Stimulated activated naive CD4-positive, alpha-beta T cell (primary cell): Measurements from ENCODE around the gene KIAA1217.
"Not testable (repeated sequence)": the region's sequence is repeated elsewhere in the genome, so short reads cannot be mapped to it uniquely, and the experiment has no call there.

Source experiments
- DNase-seq, 6 experiments: peaks; one replicate each; lab custom pipeline; 2025; lab: John Stamatoyannopoulos, UW

KIAA1217 gene

GRCh38 chr10:24292304-24293293, 83.7 kb downstream of the KIAA1217 start:
- DNase-seq = no peak

- DNase-seq = no peak
Measured at GRCh38 chr10:24299578-24300260, 90.8 kb downstream of the KIAA1217 start.

- no peak for DNase-seq
Measured at GRCh38 chr10:24303522-24304310, 94.8 kb downstream of the KIAA1217 start.

DNA sequence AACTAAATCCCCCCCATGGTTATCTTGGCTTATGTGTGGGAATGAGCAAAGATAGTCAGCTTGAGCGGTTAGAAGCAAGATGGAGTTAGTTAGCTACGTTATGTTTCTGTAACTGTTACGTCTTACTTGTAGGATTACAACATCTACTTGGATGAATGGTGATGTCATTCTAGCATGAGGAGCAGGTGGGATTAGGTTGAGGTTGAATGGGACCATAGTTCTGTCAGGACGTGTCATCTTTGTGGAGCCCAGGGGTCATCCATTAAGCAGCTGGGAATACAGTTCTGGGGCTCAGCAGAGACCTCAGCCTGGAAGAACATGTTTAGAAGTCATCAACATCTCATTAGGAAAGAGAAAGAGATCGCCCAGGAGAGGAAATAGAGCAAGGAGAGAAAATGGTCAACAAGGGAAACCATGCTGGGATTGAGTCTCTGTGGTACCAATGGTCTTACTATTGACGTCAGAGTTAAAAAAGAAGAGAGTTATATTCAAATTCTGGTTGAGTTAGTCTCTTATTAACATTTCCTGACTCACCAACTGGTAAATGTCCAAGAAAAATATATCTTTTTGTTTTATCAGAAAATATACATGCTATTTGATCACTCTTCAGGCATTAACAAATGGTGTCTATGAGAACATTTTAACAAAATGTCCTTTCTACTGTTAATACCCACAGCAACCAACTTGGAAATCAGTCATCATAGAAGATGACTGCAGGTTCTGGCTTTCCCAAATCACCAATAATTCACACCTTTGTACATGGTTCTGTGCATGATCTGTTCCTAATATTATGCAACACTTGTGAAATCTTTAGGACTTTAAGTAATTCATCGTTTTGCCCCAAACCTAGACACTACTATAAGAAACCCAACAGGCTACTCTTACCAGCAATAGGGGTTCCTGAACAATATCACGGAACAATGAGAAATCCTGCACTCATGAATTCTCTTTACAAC, 96.9 kb downstream of the KIAA1217 start:
- no peak for DNase-seq

- DNase-seq = no peak
Measured at GRCh38 chr10:24306507-24306875, 97.6 kb downstream of the KIAA1217 start.

DNA sequence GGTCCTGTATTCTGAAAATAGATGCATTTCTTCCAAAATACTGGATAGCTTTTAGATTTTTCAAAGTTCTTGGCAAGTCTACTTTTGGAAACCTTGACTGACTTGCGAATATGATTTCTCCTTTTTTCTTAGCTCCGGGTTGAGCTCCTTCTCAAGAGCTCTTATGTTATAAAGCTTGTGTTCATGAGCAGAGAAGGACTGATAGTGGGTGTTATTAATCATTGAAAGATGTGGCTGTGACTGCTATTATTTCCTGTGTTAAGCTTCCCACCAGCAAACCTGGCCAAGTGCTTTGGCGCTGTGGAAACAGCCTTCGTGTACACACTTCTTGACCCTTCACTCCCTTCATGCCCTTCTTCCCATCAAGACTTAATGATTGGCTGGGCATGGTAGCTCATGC, 98.2 kb downstream of the KIAA1217 start:
- no peak for DNase-seq

DNA sequence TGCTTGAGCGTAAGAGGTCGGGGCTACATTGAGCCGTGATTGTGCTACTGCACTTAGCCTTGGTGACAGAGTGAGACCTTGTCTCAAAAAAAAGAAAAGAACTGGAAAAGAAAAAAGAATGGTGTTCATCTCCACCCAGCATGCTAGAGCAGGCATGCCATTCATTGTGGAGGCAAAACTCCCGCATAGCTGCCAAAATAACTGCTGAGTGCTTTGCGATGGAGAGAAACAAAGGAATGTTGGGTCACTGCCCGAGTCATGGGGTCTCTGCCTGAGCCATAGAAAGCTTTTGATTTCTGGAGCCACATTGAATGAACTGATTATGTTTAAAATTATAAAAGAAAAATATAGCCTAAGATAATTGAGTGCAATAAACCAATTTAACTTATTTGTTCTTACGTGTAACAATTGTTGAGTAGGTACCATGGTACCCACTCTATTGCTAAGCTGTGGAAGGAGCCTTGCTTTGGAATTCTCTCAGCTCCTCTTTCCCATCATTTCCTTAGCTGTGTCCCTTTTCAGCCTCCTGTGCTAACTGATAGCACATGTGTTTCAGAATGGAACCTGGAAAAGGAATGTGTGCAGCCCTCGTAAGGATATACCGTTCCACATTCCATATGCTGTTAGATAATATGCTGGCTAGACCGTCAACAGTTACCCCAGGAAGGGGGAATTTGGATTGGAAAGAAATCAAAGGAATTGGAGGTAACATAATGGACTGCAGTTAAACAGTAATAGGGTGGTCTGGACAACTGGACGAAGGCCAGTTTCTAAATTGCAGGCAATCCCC, 99.0 kb downstream of the KIAA1217 start:
- no peak for DNase-seq

DNA sequence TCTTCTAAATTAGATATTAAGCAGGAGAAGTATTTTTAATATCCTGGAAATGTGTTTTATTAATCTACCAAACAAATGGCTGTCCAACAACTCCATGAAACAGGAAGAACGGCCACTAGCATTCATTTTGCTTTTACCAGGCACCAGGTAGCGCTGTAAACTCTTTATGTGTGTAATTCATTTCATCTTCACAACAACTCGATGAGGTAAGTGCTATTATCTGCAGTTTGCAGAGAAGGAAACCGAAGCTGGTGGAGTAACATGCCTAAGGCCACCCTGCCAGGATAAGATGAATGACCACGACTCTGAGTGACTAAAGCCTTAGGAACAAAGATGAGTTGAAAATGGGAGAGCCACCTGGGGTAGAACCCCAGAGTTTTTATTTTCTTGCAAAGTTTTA, 101.2 kb downstream of the KIAA1217 start:
- DNase-seq = no peak

DNA sequence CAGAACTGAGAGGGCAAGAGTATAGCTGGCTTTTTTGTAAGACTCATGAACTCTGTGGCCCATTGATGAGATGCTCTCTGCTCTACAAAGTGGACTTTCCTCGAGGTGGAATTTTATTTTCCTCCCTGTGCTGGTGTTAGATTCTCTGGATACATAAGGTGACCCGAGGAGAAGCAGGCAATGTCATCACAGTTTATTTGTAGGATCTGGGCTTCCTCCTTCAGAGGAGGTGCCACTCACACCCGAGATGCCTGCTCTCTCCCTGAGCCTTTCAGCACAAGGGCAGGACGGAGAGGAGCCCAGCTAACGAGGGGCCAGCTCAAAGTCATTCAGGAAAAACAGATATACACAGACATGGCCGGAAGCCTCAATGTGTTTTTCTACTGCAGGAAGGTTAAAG, 103.0 kb downstream of the KIAA1217 start:
- no peak for DNase-seq

DNA sequence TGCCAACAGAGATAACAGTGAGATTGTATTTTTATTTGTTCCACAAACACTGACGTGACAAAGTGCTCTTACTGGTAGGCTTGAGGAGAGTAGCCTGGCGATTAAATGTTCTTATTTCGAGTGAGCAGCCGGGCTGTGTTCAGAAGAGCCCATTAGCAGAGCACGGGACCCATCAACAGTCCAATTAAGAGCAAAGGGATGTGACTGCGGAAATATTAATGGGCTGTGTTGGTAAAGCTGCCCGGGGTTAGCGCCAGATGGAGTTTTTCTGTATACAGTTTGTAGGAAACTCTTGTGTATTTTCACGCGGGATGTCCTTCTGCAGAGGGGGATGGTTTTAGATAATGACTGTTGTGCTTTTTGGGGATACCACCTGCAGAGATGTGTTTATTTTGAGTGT, 104.3 kb downstream of the KIAA1217 start:
- no peak for DNase-seq

DNA sequence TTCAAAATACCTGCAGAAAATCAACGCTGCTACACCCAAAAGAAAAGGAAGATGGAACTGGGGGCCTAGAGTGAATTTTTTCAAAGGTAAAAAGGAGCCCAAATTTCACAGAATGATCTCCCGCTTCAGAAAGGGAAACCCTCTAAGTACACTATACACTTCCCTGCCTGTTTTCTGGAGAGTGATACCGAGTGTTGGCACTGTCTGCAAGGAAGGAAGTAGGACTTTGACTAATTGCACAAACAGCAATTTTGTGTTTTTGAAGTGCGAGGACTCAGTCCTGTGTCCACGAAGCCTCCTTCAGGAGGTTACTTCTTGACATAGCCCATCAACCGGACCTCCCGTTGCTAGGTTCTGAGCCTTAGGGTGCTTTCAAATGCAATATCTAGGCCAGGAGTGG, 106.3 kb downstream of the KIAA1217 start:
- DNase-seq = no peak

GRCh38 chr10:24318517-24318916, 109.6 kb downstream of the KIAA1217 start:
- no peak for DNase-seq

DNA sequence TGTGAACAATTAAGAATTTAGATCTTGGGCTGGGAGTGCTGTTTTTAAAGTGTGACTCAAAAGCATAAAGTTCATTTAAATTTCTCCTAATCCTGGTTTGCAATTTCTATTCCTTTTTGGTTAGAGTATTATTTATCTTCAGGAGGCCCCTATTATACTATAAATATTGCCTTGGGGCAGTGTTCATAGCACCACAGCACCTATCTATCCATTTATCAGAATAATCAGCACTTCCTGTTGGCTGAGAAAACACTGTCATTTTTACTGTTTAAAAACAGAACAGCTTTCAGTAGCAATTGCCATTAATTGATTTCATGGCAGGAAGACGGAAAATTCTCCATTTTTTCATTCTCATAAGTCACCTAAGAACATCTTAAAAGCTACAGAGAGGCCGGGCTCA, 111.4 kb downstream of the KIAA1217 start:
- DNase-seq = no peak

DNA sequence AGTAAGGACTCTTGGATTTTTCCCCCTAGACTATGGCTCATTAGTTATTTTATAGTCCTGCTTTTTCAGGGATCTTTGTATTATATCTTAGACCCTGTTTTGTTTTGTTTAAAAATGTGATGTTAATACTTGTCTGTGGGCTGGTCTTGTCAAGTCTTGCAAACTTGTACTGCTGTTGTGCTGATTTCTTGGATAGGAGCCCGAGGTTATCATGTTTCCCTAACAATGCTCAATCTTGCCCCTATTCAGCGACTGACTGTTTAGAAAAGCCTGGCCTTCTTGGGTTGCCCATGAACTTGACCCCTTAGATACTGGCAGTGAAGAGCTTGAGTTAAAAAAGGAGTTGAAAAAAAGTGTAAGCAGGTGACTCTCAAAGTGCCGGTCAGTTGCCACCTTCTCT, 115.7 kb downstream of the KIAA1217 start:
- DNase-seq = no peak

DNA sequence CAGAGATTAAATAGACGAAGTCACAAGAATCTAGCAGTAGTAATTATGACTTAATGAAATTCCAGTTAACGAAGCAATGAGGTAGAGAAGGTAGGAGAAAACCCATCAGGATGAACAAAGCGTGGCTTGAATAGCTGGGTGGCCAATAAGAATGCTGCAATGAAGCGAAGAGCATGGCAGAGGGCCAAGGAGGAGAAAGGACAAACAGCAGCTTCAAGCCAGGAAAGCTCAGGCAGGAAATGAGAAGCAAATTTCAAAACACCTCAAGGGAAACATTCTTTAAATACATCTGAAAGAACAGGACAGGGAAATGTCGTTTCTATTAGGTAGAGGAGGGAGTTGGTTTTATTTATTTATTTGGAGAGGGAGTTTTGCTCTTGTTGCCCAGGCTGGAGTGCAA, 122.5 kb downstream of the KIAA1217 start:
- no peak for DNase-seq

GRCh38 chr10:24333736-24334135, 124.8 kb downstream of the KIAA1217 start:
- DNase-seq = no peak

- no peak for DNase-seq
Measured at GRCh38 chr10:24334279-24334939, 125.5 kb downstream of the KIAA1217 start.

- DNase-seq = not testable (repeated sequence)
Measured at GRCh38 chr10:24337723-24338122, 128.8 kb downstream of the KIAA1217 start.

- DNase-seq = no peak
Measured at GRCh38 chr10:24339387-24339786, 130.4 kb downstream of the KIAA1217 start.

GRCh38 chr10:24340446-24340845, 131.5 kb downstream of the KIAA1217 start:
- no peak for DNase-seq
